ENCODE measurements around the gene SPECC1.

The SPECC1 gene

GRCh38 chr17:20128036-20128667 lies 119.0 kb downstream of the SPECC1 start:
- TF ChIP-seq CTCF (conservative IDR thresholded peaks at IDR 0.05) = no peak

GRCh38 chr17:20133517-20133916 lies 124.4 kb downstream of the SPECC1 start:
- no peak for TF ChIP-seq CTCF (conservative IDR thresholded peaks at IDR 0.05)
- H3K27ac ChIP-seq = no peak overlapping the region

More at GRCh38 chr17:20128036-20128667, 119.0 kb downstream of the SPECC1 start:
- H3K27ac ChIP-seq = no peak overlapping the region

- no peak for TF ChIP-seq CTCF (conservative IDR thresholded peaks at IDR 0.05)
- H3K27ac ChIP-seq = no peak overlapping the region
Measured at GRCh38 chr17:20141198-20141972, 132.2 kb downstream of the SPECC1 start.

- H3K27ac ChIP-seq = no peak overlapping the region
- TF ChIP-seq CTCF (conservative IDR thresholded peaks at IDR 0.05) = no peak
Measured at GRCh38 chr17:20142268-20142667, 133.1 kb downstream of the SPECC1 start.

- no peak overlapping the region for H3K27ac ChIP-seq
- TF ChIP-seq CTCF (conservative IDR thresholded peaks at IDR 0.05) = no peak
Measured at GRCh38 chr17:20143740-20144139, 134.6 kb downstream of the SPECC1 start.

- no peak overlapping the region for H3K27ac ChIP-seq
- TF ChIP-seq CTCF (conservative IDR thresholded peaks at IDR 0.05) = no peak
Measured at GRCh38 chr17:20145567-20145966, 136.4 kb downstream of the SPECC1 start.

- H3K27ac ChIP-seq = no peak overlapping the region
- TF ChIP-seq CTCF (conservative IDR thresholded peaks at IDR 0.05) = no peak
Measured at GRCh38 chr17:20149251-20149650, 140.1 kb downstream of the SPECC1 start.

Data from VCaP (cell line).